Activated CD4-positive, CD25-positive, alpha-beta regulatory T cell (primary cell): ENCODE measurements around the gene PGM2.

Experiments used
- DNase-seq, 4 experiments: peaks; one replicate each; lab custom pipeline; 2025; lab: John Stamatoyannopoulos, UW

The PGM2 gene

DNA sequence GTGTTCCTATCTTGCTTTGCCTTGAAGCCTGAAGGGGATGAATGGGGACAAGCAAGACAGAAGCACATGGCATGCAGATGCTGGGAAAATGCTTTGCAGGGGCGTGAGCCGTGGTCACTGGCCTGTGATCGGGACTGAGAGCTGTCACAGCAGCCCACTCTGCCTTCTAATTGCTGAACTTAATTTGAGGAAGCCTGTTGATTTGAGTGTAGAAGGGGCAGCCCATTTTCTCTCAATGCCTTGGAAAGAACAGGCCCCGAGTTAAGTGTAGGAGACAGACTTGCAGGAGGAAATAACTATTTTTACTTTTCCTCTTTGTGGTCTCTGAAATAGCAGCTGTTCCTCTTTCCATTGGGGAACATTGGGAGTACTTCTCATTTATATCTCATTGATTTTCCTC, 38.3 kb downstream of the PGM2 start:
- DNase-seq = no peak

DNA sequence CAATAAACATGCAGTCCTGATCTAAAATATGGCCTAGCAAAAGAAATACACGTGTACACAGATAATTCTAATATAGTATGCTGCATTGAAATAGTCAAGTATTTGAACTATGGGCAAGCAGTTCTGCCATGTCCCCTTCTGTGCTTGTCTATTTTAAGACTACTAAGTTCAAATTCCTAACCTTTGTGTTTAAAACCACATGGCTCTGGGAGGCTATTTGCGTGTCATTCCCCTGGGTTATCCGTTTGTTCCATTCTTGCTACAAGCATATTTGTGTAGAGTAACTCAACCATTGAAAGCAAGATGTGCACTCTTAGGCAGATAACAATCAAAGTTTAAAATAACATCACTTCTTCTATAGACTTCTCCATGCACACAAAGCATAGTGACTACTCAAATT, 39.0 kb downstream of the PGM2 start:
- DNase-seq = no peak

DNA sequence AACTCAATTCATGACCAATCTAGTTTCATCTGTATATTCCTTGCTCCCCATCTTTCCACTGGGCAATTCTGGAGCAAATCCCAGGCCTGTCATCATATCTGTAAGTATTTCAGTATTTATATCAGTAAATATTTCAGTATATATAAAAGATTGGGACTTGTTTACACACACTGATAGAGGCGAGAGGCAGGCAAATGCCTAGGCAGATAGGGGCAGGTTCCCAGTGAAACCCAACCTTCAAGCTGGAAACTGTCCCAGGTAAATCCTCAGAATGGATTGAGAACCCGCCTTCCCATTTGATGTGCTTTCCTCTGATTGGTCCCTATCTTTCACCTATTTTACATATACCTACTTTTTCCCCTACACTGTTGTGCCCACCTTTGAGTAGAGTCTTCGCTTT, 40.6 kb downstream of the PGM2 start:
- no peak for DNase-seq

DNA sequence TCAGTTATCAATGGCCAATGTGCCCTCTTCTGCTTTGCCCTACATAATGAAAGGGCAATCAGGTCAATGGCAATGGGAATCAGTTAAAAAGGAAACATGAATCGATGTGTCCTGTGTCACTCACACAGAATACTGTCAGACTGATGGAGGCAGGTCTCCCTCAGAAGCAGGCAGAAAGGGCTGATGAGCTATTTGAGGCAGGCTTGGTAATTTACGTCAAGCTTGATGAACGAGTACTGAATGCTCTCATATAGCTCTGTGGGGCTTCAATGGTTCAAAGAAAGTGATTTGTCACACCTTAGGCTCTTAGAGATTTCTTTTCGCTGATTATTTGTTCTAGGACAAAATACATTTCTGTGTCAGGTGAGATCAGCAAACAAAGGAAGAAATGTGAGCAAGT, 41.8 kb downstream of the PGM2 start:
- DNase-seq = no peak

DNA sequence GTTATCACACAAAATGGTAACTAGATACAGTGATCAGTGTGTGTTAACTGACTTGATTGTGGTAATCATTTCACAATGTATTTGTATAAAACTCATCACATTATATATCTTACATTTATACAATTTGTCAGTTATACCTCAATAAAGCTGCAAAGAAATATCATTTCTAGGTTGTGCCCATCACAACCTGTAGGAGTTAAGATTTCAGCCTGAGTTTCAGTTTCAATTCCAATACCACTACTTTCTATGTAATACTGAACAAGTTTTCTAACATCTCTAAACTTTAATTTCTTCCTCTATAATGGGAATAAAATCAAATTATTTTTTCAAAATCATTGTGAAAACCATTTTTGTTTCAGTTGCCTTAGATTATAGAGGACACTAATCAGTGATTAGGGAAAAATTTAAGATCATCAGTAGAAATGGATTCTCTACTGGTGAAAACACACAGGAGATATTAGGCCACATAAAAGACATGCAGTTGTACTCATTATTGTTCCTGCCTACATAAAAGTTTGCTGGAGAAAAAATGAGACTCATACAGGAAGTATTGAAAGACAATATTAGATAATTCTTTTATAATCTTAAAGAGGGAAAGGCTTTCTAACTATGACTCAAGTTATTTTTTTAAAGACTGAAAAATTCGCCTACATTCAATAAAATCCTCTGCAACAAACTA, 46.0 kb downstream of the PGM2 start:
- no peak for DNase-seq

DNA sequence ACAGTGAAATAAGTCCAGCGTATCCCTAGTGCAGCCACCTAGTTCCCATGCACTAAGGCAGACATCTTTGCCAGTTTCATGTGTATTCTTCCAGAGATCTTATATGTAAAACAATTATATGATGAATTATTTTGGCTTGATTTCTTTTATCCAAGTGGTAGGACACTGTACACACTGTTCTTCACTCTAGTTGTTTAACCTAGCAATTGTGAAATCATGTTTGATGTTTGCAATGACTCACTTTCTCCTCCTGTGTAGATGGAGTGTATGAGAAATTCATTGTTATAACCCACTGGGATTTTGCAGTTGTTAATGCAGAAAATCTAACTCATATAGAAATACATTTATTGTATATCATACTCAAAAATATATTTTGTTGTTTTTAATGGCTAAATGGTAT, 46.9 kb downstream of the PGM2 start:
- DNase-seq = no peak

DNA sequence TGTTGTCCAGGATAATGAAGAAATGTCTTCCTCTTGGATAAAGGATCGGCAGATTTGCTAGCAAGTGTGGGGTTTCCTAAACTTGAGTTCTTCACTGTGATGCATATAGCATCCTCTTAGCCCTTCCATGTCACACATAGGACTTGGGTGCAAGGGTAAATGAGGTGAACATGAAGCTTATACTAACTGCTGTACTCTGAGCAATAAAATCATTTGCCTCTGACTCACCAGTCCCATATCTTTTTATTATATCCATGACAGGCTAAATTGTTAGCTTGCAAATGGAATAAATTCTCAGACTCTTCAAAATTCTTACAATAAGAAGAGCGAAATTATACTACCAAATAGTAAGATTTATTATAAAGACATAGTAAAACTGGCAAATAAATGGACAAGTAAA, 49.7 kb downstream of the PGM2 start:
- DNase-seq = no peak

DNA sequence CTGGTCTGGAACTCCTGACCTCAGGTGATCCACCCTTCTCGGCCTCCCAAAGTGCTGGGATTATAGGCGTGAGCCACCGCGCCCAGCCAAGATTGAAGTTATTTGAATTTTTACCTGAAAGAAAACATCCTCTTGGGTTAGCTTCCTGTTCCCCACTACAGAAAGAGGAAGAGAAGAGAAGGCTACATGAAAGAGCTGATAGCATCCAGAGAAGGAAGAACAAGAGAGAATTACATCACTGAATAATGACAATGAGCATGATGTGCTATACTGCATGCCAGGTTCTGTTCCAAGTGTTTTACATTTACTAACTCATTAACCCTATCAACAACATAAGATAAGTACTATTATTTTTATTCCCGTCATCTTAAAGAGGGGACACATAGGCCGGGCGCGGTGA, 52.9 kb downstream of the PGM2 start:
- DNase-seq = no peak

DNA sequence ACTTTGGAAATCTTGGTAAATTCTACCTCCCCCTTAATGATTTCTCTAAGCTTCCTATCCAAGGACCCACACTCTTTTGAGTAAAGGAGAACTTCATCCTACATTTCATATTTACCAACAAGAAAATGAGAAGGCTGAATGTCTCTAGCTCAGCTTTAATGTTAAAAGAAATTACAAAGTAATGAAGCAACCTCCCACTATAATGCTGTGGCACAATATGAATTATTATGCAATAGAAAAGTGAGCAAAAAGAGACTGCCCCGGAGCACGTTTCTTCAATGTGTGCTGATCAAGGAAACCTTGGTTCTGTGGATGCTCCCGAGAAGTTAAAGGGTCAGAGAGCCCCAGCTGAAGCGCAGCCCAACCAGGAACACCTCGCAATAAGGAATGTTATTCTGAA, 55.3 kb downstream of the PGM2 start:
- no peak for DNase-seq

DNA sequence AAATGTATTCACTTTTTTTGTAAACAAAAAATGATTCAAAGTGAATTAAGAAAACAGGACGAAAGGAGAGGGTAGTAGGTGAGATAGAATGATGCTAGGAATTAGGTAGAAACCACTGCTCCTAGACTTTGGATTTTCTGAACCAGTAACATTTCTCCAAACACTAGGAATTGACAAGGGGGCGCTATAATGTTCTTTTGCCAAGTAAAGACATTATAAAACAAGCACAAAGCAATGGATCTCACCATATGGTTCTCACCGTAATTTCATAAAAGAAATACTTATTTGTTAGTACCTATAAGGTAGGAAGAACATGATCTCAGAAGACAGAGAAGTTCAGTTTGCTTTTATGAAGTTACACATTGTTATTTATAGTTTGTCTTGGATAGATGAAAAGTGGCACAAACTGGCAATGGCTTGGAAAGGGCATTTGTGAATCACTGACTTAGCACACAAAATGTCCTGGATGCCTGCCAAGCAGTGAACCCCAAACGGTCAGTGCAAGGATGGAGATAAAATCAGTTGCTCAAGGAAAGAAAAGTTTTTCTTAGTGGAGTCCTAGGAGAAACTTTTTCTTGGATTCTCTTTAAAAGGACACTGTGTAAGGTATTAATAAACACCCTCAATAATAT, 56.3 kb downstream of the PGM2 start:
- no peak for DNase-seq

DNA sequence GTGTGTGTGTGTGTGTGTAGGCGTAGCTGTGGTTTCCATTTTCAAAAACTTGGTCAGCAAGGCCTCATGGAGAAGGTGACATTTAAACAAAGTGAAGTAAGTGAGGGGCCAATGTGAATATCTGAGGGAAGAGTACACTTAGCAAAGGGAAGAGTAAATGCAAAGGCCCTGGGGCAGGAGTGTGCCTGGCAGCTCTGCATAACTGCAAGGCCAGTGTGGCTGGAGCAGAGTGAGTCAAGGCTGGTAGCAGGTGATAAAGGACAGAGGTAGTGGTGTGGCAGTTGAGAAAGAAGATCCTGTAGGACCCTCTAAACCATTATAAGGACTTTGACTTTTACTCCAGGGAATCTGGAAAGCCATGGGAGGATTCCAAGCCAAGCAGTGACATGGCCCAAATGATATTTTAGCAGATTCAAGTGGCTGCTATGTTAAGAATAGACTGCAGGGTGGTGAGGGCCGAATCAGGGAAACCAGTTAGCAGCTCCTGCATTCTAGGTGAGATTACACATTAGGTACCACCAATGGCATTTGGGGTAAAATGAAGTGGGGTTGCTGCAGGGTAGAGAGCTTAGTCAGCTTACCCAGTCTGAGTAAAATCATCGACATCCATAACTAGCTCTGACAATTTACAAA, 58.5 kb downstream of the PGM2 start:
- no peak for DNase-seq

DNA sequence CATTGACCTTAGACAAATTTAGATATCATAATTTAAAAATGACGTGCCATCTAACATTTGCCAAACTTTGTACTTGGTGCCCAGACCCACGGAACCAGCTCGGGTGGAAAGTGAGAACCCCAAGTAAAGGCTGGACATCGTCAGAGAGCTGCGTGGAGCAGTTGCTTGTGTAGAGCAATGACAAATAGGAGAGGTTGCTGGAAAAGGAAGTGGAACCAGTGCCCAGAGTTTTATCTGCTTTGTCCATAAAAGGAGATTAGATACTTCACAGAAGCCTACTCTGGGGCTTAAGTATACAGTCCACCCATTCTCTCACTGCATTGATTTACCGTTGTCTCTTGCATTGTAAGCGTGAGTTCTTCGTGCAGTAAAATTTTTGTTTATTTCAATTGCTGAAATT, 59.0 kb downstream of the PGM2 start:
- DNase-seq = no peak

DNA sequence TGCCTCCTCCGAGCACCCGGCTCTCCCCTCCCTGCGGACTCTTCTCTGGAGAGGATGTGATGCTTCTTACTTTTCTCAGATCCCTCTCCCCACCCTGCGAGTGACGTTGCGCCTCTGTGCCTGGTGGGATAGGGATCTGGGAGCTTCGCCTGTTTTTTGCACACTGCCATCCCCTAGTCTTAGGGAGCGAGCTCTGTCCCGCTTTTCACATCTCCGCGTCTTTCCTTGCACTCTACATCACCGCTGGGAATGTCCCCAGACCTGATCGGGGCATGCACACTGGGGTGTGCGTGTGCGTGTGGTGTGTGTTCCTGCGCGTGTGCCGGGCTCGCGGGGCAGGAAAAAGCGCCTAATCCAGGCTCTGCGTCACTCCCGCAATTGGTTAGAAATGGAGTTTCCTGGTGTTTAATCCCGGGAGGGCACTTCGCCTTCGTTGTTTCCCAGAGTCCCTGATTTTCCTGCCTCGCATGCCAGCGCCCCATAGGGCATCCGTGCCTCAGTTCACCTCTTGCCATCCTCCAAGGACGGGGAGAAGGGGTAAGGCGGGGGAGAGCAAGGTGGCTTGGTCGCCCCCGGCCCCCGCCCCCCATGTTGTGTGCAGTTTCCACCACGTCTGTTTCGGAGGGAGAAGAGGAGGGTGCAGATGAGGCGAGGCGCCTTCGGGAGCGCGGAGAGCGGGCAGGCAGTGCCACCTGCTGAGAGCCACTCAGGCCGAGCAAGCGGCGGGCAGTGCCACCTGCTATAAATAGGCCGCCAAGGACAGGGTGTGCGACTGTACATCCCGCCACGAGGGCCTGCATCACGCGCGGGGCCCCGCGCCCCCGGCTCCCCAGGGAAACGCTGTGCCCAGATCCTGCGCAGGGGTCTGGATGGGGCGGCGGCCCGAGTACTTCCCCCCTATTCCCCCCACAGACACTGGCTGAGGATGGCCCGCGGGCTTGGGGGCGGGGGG, 63.6 kb downstream of the PGM2 start:
- peak in 1 of 4 experiments; percentile 5 for DNase-seq

DNA sequence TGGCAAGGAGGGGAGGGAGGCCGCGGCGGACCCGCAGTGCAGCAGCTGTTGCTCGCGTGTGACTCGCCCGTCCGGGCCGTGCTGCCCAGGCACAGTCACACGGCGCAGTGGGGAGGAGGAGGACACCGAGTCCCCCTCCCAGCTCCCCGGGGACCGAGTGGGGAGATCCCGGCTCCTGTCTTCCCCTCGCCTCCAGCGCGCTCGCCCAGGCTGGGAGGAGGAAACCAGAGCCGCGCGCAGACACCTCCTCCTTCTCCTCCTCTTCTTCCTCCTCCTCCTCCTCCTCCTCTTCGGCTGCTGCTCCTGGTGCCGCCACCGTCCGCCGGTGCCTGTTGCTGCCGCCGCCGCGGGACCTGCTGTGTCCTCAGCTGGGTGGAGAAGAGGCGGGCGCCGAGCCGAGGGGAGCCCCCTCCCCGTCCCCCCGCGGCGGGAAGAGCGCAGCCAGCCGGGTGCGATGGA, 64.3 kb downstream of the PGM2 start, which contains the start of gene TBC1D1:
Gene TBC1D1, plus strand, starts transcription at position 284 of the 459 bp plus-strand sequence. CDS start 11,012 bp downstream, outside the sequence.
- DNase-seq = peak in 3 of 4 experiments; percentile 17 to 38 (median 30)

DNA sequence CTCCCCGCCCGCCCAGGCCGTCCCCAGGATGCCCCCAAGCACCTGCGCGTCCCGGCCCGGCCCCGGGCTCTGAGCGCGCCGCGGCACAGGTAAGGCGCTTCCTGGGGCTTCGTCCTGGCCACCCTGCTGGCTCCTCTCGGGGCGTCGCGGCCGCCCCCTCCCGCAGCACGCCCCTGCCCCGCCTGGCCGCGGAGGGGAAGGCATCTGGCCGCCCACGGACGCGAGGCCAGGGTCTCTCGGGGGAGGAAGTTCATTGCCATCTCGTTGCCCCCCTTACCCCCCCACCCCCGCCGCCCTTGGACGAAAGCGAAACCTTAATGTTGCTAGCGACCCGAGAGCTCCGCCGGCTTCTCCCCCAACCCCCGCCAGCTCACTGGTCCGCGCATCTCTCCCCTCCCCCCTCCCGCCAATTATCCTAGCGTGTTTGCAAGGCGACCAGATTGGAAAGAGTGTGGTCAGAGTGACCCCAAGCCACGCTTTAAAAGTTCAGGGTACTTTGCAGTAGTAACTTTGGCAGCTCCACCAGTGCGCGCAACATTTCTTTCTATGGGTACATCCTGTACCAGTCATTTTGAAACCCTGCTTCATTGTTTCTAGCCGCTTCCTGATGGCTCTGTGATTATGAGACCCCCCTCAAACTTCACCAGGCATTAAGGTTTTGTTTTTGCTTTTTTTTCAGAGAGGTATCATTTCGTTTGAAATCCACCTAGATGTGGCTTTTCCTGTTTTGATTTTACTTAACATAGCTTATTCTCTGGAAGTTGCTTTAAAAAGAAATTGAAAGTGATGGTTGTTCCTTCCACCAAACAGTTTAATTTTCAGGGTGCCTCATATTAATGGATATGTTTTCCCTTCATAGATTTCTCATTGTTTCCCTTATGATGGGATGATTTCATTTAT, 65.0 kb downstream of the PGM2 start:
- DNase-seq = peak; percentile 17 to 47 (median 46)

DNA sequence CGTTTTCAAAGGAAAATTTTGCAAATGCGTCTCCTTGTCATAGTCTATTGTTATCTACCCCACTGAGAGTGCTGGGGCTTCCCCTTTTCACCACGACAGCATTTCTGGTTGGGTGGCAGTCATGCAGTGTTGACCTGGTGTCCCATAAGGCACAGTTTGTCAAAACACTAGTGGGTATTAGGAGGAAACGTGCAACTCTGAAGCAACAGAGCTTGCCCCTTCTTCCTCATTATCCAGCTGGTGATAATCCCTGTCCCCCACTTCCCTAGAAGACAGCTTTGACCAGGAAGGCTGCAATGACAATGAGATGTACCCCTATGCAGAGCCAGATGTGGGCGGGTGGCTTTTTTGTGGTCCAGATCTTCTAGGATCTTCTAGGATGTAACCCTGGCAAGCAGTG, 66.2 kb downstream of the PGM2 start:
- peak in 1 of 4 experiments; percentile 10 for DNase-seq

DNA sequence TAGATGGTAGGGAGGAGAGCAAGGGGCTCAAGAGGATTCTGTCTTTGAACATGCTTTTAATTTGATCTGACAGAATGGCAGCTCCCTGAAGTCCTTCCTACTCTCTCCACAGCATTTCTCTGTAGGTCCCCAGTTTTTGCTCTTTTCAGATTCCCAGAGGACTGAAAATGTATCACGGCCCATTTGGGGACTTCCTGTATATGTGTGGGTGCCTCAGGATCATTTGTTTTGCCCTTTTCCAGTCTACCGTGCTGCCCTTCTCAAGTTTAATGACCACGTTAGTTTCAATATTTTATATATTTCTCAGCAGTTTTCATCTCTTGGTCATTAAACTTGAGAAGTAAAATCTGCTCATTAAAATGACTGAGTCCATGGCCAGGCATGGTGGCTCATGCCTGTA, 66.7 kb downstream of the PGM2 start:
- DNase-seq = no peak

DNA sequence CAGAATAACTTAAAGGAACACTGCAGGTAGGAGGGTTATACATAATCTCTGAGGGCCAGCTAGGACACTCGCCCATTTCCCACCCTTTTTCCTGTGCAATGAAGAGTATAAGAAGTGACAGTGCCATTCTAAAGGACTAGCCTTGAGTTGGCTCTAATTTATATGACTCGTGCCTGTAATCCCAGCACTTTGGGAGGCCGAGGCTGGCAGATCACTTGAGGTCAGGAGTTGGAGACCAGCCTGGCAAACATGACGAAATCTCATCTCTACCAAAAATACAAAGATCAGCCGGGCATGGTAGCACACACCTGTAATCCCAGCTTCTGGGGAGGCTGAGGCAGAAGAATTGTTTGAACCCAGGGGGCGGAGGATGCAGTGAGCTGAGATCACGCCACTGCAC, 68.8 kb downstream of the PGM2 start:
- no peak for DNase-seq

DNA sequence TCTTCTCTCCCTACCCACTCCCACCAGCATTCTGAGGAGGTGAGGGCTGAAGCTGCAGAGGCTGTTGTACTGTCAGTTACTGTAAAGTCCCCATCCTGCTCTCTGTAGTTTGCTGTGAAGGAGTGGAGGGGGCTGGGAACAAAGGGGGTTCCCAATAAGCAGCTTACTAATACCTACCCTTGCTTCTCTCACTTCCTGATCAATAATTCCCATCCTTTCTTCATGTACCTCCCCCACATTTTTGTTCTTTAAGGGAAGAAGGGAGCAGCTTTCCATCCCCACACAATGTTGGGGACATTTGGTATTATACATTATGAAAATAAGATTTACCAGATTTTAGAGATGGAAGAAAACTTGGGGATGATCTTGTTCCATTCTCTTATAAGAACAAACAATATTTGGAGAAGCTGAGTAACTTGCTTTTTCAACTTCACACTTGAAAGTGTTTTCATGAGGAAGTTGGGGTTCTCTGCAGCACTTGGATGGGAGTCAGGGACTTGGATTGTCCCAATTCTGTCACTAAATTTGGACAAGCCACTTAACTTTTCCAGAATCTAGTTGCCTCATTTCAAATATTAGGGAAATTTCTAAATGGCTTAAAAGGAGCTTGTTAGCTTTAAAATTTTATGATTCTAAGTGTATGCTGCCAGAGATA, 69.8 kb downstream of the PGM2 start:
- DNase-seq = no peak

DNA sequence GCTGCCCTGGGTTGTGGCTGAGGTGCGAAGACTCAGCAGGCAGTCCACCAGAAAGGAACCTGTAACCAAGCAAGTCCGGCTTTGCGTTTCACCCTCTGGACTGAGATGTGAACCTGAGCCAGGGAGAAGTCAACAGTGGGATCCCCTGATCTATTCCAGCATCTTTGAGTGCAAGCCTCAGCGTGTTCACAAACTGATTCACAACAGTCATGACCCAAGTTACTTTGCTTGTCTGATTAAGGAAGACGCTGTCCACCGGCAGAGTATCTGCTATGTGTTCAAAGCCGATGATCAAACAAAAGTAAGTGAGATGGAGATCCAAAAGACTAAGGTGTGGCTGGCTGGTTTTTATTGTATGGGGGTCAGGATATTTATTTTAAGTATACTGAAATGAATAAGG, 75.7 kb downstream of the PGM2 start:
- DNase-seq = no peak
